Activated CD8-positive, alpha-beta T cell treated with anti-CD3 and anti-CD28 coated beads, Interleukin-2, amount 10 ng/mL, durations not matched to agents 7 days and 5 days (primary cell): ENCODE results near the gene PTGES2. TPM values are rescaled to one million over a fixed set of nuclear protein-coding genes. Genes with fewer than 3 reads are reported as not detected.
"Not testable (repeated sequence)": the region's sequence is repeated elsewhere in the genome, so short reads cannot be mapped to it uniquely, and the experiment has no call there.

ENCODE experiments used
- ATAC-seq: fragments of 150-1000 bp; cut with Tn5 transposase; one replicate; pipeline ENCODE4 v1.10.0; 2021; ENCODE audit warnings: moderate library complexity
- CTCF ChIA-PET: fragments of 350-600 bp; sonication (Branson Sonifier 250); formaldehyde crosslinking; loops from one replicate; lab custom pipeline; 2021; ENCODE audit warnings: antibody characterized with exemption; lab: Charles Lee
- POLR2A ChIA-PET: fragments of 350-600 bp; sonication (Branson Sonifier 250); formaldehyde crosslinking; loops from one replicate; lab custom pipeline; 2021; ENCODE audit warnings: antibody characterized with exemption; lab: Charles Lee
- DNase-seq: peaks from one replicate; pipeline ENCODE4 v3.0.0-alpha.2; 2020
- H3K27ac Mint-ChIP-seq: one replicate; pipeline ENCODE4 v1.8.0; 2021; ENCODE audit warnings: mild to moderate bottlenecking, mixed read lengths
- H3K27me3 Mint-ChIP-seq: one replicate; pipeline ENCODE4 v1.8.0; 2021; ENCODE audit warnings: low read depth, mixed read lengths
- H3K36me3 Mint-ChIP-seq: one replicate; pipeline ENCODE4 v1.8.0; 2021; ENCODE audit warnings: low read depth, mixed read lengths
- H3K4me1 Mint-ChIP-seq: one replicate; pipeline ENCODE4 v1.8.0; 2021; ENCODE audit warnings: low read depth, mixed read lengths
- H3K4me3 Mint-ChIP-seq: one replicate; pipeline ENCODE4 v1.8.0; 2021; ENCODE audit warnings: mild to moderate bottlenecking, mixed read lengths
- H3K9me3 Mint-ChIP-seq: one replicate; pipeline ENCODE4 v1.8.0; 2022; ENCODE audit warnings: mixed read lengths; ENCODE audit not compliant: insufficient read depth
- total RNA-seq, 2 experiments: library from RNA; stranded (reverse); gene quantifications; one replicate each; pipeline ENCODE4 v1.2.3, GENCODE V29; 2021

The PTGES2 gene
- total RNA-seq, 2 experiments from 2014 or later: 51.8 to 57.7 TPM

GRCh38 chr9:128073253-128073886 is 54.2 kb downstream of the PTGES2 start:
- Mint-ChIP-seq H3K36me3 (peaks cover 46% of the 10 kb centered on the region), H3K9me3 (no peaks in the 10 kb centered on the region), H3K4me3 (no peak overlapping the region), H3K27me3 (no peaks in the 10 kb centered on the region), H3K27ac (peak overlapping the region; percentile 85), H3K4me1 (peaks cover 57% of the 10 kb centered on the region)
- DNase-seq (no peak), ATAC-seq (no peak)
- CTCF ChIA-PET: interaction anchor here (0.6 to 3.4 kb wide), 13 partner anchors 8 to 677 kb away, joined by 3 to 18 read pairs (median 6); partner anchors contain the start of gene SLC2A8
- POLR2A ChIA-PET: interaction anchor here (1.0 kb wide), 1 partner anchor 16 kb away, joined by 3 read pairs; no protein-coding TSS in a partner anchor

- CTCF ChIA-PET: interaction anchor here (0.6 to 3.4 kb wide), 20 partner anchors 9 to 906 kb away, joined by 3 to 18 read pairs (median 5); no protein-coding TSS in a partner anchor
- DNase-seq: peak; percentile 57
- peaks cover 40% of the 10 kb centered on the region for H3K36me3 Mint-ChIP-seq
- no peaks in the 10 kb centered on the region for H3K9me3 Mint-ChIP-seq
- peak overlapping the region; percentile 91 for H3K27ac Mint-ChIP-seq
- peaks cover 48% of the 10 kb centered on the region for H3K4me1 Mint-ChIP-seq
- POLR2A ChIA-PET: interaction anchor here (0.5 to 1.6 kb wide), 2 partner anchors 39 to 102 kb away, joined by 3 read pairs; no protein-coding TSS in a partner anchor
- H3K27me3 Mint-ChIP-seq: no peaks in the 10 kb centered on the region
- ATAC-seq: no peak
- H3K4me3 Mint-ChIP-seq: peak overlapping the region; percentile 99
Measured at GRCh38 chr9:128072144-128073021, 55.1 kb downstream of the PTGES2 start.

- Mint-ChIP-seq H3K4me1 (peaks cover 40% of the 10 kb centered on the region), H3K36me3 (peaks cover 33% of the 10 kb centered on the region), H3K4me3 (peak overlapping the region; percentile 99), H3K27ac (peak overlapping the region; percentile 91)
- ChIA-PET CTCF (interaction anchor here (1.0 to 3.4 kb wide), 9 partner anchors 10 to 128 kb away, joined by 3 to 18 read pairs (median 8); no protein-coding TSS in a partner anchor), POLR2A (interaction anchor here (1.6 kb wide), 1 partner anchor 101 kb away, joined by 3 read pairs; no protein-coding TSS in a partner anchor)
- not testable (repeated sequence) for H3K27me3 Mint-ChIP-seq, H3K9me3 Mint-ChIP-seq, ATAC-seq, DNase-seq
Measured at GRCh38 chr9:128071475-128071874, 56.1 kb downstream of the PTGES2 start.

GRCh38 chr9:128070874-128071273 is 56.7 kb downstream of the PTGES2 start:
- ChIA-PET POLR2A (no interaction called here), CTCF (interaction anchor here (1.0 to 3.4 kb wide), 3 partner anchors 46 to 127 kb away, joined by 4 to 18 read pairs (median 11); no protein-coding TSS in a partner anchor)
- Mint-ChIP-seq H3K27ac (peak overlapping the region; percentile 91), H3K4me1 (peaks cover 44% of the 10 kb centered on the region), H3K4me3 (peak overlapping the region; percentile 99), H3K27me3 (no peaks in the 10 kb centered on the region), H3K9me3 (no peaks in the 10 kb centered on the region), H3K36me3 (peaks cover 36% of the 10 kb centered on the region)
- DNase-seq (no peak), ATAC-seq (no peak)

Other genes with a start within 250 kb of the PTGES2 start
- gene ST6GALNAC6, start 228.1 kb downstream of the PTGES2 start, total RNA-seq: 10 to 100 TPM; 68.6 to 77.6 TPM
- gene ST6GALNAC4, start 210.7 kb downstream of the PTGES2 start, total RNA-seq: 10 to 100 TPM; 37.0 to 39.7 TPM
- 1 to 10 TPM; 2.6 to 2.7 TPM for gene PIP5KL1, start 197.0 kb downstream of the PTGES2 start, total RNA-seq
- 10 to 100 TPM; 47.9 to 53.8 TPM for gene DPM2, start 189.9 kb downstream of the PTGES2 start, total RNA-seq
- gene EEIG1, start 146.7 kb downstream of the PTGES2 start, total RNA-seq: 100 to 1,000 TPM; 227 to 232 TPM
- 10 to 100 TPM; 13.3 to 15.4 TPM for gene NAIF1, start 60.4 kb downstream of the PTGES2 start, total RNA-seq
- gene SLC25A25, start 59.5 kb downstream of the PTGES2 start, total RNA-seq: 10 to 100 TPM; 17.2 to 19.2 TPM
- gene LCN2, start 21.7 kb upstream of the PTGES2 start, total RNA-seq: not detected
- 100 to 1,000 TPM in 1 of 2 experiments, 10 to 100 TPM in 1; 94.3 to 105 TPM for gene BBLN, start 32.5 kb upstream of the PTGES2 start, total RNA-seq
- gene CIZ1, start 63.8 kb upstream of the PTGES2 start, total RNA-seq: 100 to 1,000 TPM; 121 to 127 TPM
- gene DNM1, start 75.7 kb upstream of the PTGES2 start, total RNA-seq: under 1 TPM; 0.21 to 0.29 TPM
- 10 to 100 TPM; 57.9 to 58.8 TPM for gene GOLGA2, start 148.3 kb upstream of the PTGES2 start, total RNA-seq
- gene SWI5, start 148.5 kb upstream of the PTGES2 start, total RNA-seq: 10 to 100 TPM; 12.2 to 13.7 TPM
- gene TRUB2, start 194.7 kb upstream of the PTGES2 start, total RNA-seq: 10 to 100 TPM; 25.5 to 27.7 TPM
- 10 to 100 TPM; 31.8 to 34.9 TPM for gene COQ4, start 195.1 kb upstream of the PTGES2 start, total RNA-seq
- gene SLC27A4, start 212.8 kb upstream of the PTGES2 start, total RNA-seq: 10 to 100 TPM; 19.0 to 21.7 TPM
- gene URM1, start 243.6 kb upstream of the PTGES2 start, total RNA-seq: 10 to 100 TPM; 78.9 to 79.9 TPM